Activated T-helper 17 cell treated with anti-CD3 and anti-CD28 coated beads, Interleukin-2, amount 50 U/mL, for 72 hours (primary cell): Measurements from ENCODE around the gene CD8B2. TPM values are rescaled to one million over a fixed set of nuclear protein-coding genes. Genes with fewer than 3 reads are reported as not detected.
"Not testable (repeated sequence)": the region's sequence is repeated elsewhere in the genome, so short reads cannot be mapped to it uniquely, and the experiment has no call there.

Experiments used
- ATAC-seq: fragments of 150-1000 bp; cut with Tn5 transposase; replicated peaks from 2 replicates; pipeline ENCODE4 v1.10.0; 2021; ENCODE audit warnings: mild to moderate bottlenecking, moderate library complexity
- H3K27ac Mint-ChIP-seq: one replicate; pipeline ENCODE4 v1.8.0; 2022; ENCODE audit warnings: mixed read lengths
- H3K27me3 Mint-ChIP-seq: one replicate; pipeline ENCODE4 v1.8.0; 2022; ENCODE audit warnings: mixed read lengths
- H3K36me3 Mint-ChIP-seq: one replicate; pipeline ENCODE4 v1.8.0; 2022; ENCODE audit warnings: low read depth, mild to moderate bottlenecking, mixed read lengths
- H3K4me1 Mint-ChIP-seq: one replicate; pipeline ENCODE4 v1.8.0; 2022; ENCODE audit warnings: mixed read lengths
- H3K4me3 Mint-ChIP-seq: one replicate; pipeline ENCODE4 v1.8.0; 2022; ENCODE audit warnings: mild to moderate bottlenecking, mixed read lengths
- H3K9me3 Mint-ChIP-seq: one replicate; pipeline ENCODE4 v1.8.0; 2022; ENCODE audit warnings: mixed read lengths
- total RNA-seq, 2 donors: library from RNA; stranded (reverse); gene quantifications; one replicate each; pipeline ENCODE4 v1.2.3, GENCODE V29; 2022

CD8B2 gene
- under 1 TPM in 1 of 2 donors, not detected in 1; 0.15 TPM for total RNA-seq

- not testable (repeated sequence) for H3K9me3 Mint-ChIP-seq, ATAC-seq, H3K36me3 Mint-ChIP-seq, H3K27ac Mint-ChIP-seq, H3K4me3 Mint-ChIP-seq, H3K4me1 Mint-ChIP-seq
- peaks cover 15% of the 10 kb centered on the region for H3K27me3 Mint-ChIP-seq
Observed at GRCh38 chr2:106486551-106487385, at the start of gene CD8B2. Gene CD8B2 (plus strand): TSS chr2:106487364. CDS start chr2:106487427, 63 bp downstream.

GRCh38 chr2:106461882-106462281, 25.3 kb upstream of the CD8B2 start:
- H3K9me3 Mint-ChIP-seq = not testable (repeated sequence)
- ATAC-seq = peak; percentile 48

GRCh38 chr2:106467516-106467915, 19.6 kb upstream of the CD8B2 start:
- H3K27ac Mint-ChIP-seq, H3K27me3 Mint-ChIP-seq, ATAC-seq, H3K4me3 Mint-ChIP-seq, H3K4me1 Mint-ChIP-seq, H3K36me3 Mint-ChIP-seq, H3K9me3 Mint-ChIP-seq: not testable (repeated sequence)

More at GRCh38 chr2:106461882-106462281, 25.3 kb upstream of the CD8B2 start:
- H3K27me3 Mint-ChIP-seq, H3K36me3 Mint-ChIP-seq, H3K27ac Mint-ChIP-seq, H3K4me1 Mint-ChIP-seq, H3K4me3 Mint-ChIP-seq: not testable (repeated sequence)

- ATAC-seq, H3K4me3 Mint-ChIP-seq, H3K27me3 Mint-ChIP-seq, H3K27ac Mint-ChIP-seq, H3K9me3 Mint-ChIP-seq, H3K36me3 Mint-ChIP-seq, H3K4me1 Mint-ChIP-seq: not testable (repeated sequence)
Observed at GRCh38 chr2:106468107-106468506, 19.1 kb upstream of the CD8B2 start, which contains the start of gene RGPD3. Gene RGPD3 (minus strand): TSS chr2:106468413. CDS start chr2:106468288, 125 bp downstream.

GRCh38 chr2:106470658-106471057, 16.5 kb upstream of the CD8B2 start:
- not testable (repeated sequence) for H3K27me3 Mint-ChIP-seq, H3K9me3 Mint-ChIP-seq, H3K4me1 Mint-ChIP-seq, H3K36me3 Mint-ChIP-seq, H3K4me3 Mint-ChIP-seq, H3K27ac Mint-ChIP-seq
- peak; percentile 61 for ATAC-seq

GRCh38 chr2:106477647-106478046, 9.5 kb upstream of the CD8B2 start:
- H3K36me3 Mint-ChIP-seq, H3K4me1 Mint-ChIP-seq, H3K4me3 Mint-ChIP-seq, H3K27me3 Mint-ChIP-seq, H3K9me3 Mint-ChIP-seq, H3K27ac Mint-ChIP-seq: not testable (repeated sequence)
- ATAC-seq = peak; percentile 52

- not testable (repeated sequence) for ATAC-seq
Observed at GRCh38 chr2:106479563-106479962, 7.6 kb upstream of the CD8B2 start.

GRCh38 chr2:106487386-106488191, 425 bp downstream of the CD8B2 start:
- H3K27me3 Mint-ChIP-seq = peaks cover 15% of the 10 kb centered on the region
- not testable (repeated sequence) for H3K9me3 Mint-ChIP-seq, H3K4me1 Mint-ChIP-seq, H3K36me3 Mint-ChIP-seq, ATAC-seq, H3K27ac Mint-ChIP-seq, H3K4me3 Mint-ChIP-seq

More at GRCh38 chr2:106479563-106479962, 7.6 kb upstream of the CD8B2 start:
- H3K27ac Mint-ChIP-seq, H3K4me1 Mint-ChIP-seq, H3K36me3 Mint-ChIP-seq, H3K9me3 Mint-ChIP-seq, H3K4me3 Mint-ChIP-seq: not testable (repeated sequence)
- peaks cover 10% of the 10 kb centered on the region for H3K27me3 Mint-ChIP-seq

GRCh38 chr2:106489701-106490100, 2.5 kb downstream of the CD8B2 start:
- not testable (repeated sequence) for H3K4me1 Mint-ChIP-seq

GRCh38 chr2:106492399-106492798, 5.2 kb downstream of the CD8B2 start:
- H3K27ac Mint-ChIP-seq, H3K36me3 Mint-ChIP-seq, H3K4me1 Mint-ChIP-seq, H3K4me3 Mint-ChIP-seq, ATAC-seq, H3K9me3 Mint-ChIP-seq, H3K27me3 Mint-ChIP-seq: not testable (repeated sequence)

More at GRCh38 chr2:106489701-106490100, 2.5 kb downstream of the CD8B2 start:
- not testable (repeated sequence) for H3K9me3 Mint-ChIP-seq, H3K36me3 Mint-ChIP-seq, H3K4me3 Mint-ChIP-seq, H3K27me3 Mint-ChIP-seq, H3K27ac Mint-ChIP-seq, ATAC-seq

- not testable (repeated sequence) for H3K4me3 Mint-ChIP-seq, H3K36me3 Mint-ChIP-seq, ATAC-seq, H3K27ac Mint-ChIP-seq, H3K27me3 Mint-ChIP-seq, H3K9me3 Mint-ChIP-seq, H3K4me1 Mint-ChIP-seq
Observed at GRCh38 chr2:106492913-106493312, 5.7 kb downstream of the CD8B2 start.

- H3K4me3 Mint-ChIP-seq, H3K36me3 Mint-ChIP-seq, H3K9me3 Mint-ChIP-seq, ATAC-seq, H3K27me3 Mint-ChIP-seq, H3K4me1 Mint-ChIP-seq, H3K27ac Mint-ChIP-seq: not testable (repeated sequence)
Observed at GRCh38 chr2:106498549-106498948, 11.4 kb downstream of the CD8B2 start.

GRCh38 chr2:106500350-106500749, 13.2 kb downstream of the CD8B2 start:
- H3K27me3 Mint-ChIP-seq, H3K4me3 Mint-ChIP-seq, H3K27ac Mint-ChIP-seq, ATAC-seq, H3K4me1 Mint-ChIP-seq, H3K36me3 Mint-ChIP-seq, H3K9me3 Mint-ChIP-seq: not testable (repeated sequence)

- H3K27ac Mint-ChIP-seq, H3K27me3 Mint-ChIP-seq, ATAC-seq, H3K4me1 Mint-ChIP-seq, H3K36me3 Mint-ChIP-seq, H3K9me3 Mint-ChIP-seq, H3K4me3 Mint-ChIP-seq: not testable (repeated sequence)
Observed at GRCh38 chr2:106502351-106502750, 15.2 kb downstream of the CD8B2 start.

- not testable (repeated sequence) for H3K27me3 Mint-ChIP-seq, H3K4me3 Mint-ChIP-seq, H3K9me3 Mint-ChIP-seq, H3K36me3 Mint-ChIP-seq, ATAC-seq, H3K27ac Mint-ChIP-seq, H3K4me1 Mint-ChIP-seq
Observed at GRCh38 chr2:106504192-106504591, 17.0 kb downstream of the CD8B2 start.
